HG02798 (cell line): ENCODE data around the gene CT45A6.
"Not testable (repeated sequence)": the region's sequence is repeated elsewhere in the genome, so short reads cannot be mapped to it uniquely, and the experiment has no call there.

Experiments used
- ATAC-seq: cut with Tn5 transposase; IDR thresholded peaks from one replicate; pipeline ENCODE4 v1.9.1; 2021; ENCODE audit warnings: mild to moderate bottlenecking; ENCODE audit not compliant: unreplicated experiment, poor library complexity

CT45A6 gene

GRCh38 chrX:135802687-135803086 is at the start of gene CT45A6:
CT45A6 (minus strand) TSS chrX:135802787; CDS start chrX:135798993, 3,794 bp downstream.
- ATAC-seq, result not testable (repeated sequence)

GRCh38 chrX:135837180-135837579 is 34.6 kb upstream of the CT45A6 start, which contains the start of gene CT45A7:
CT45A7 (minus strand) TSS chrX:135837280; CDS start chrX:135833533, 3,747 bp downstream.
- not testable (repeated sequence) for ATAC-seq

- ATAC-seq, result not testable (repeated sequence)
These were observed 17.3 kb upstream of the CT45A6 start, which contains the start of gene CT45A2 for GRCh38 chrX:135819912-135820311. CT45A2 (minus strand) TSS chrX:135820012; CDS start chrX:135816265, 3,747 bp downstream.

GRCh38 chrX:135785403-135785802 is 17.2 kb downstream of the CT45A6 start, which contains the start of gene CT45A5:
CT45A5 (minus strand) TSS chrX:135785503; CDS start chrX:135781729, 3,774 bp downstream.
- ATAC-seq, result not testable (repeated sequence)

GRCh38 chrX:135768091-135768490 is 34.5 kb downstream of the CT45A6 start, which contains the start of gene CT45A3:
CT45A3 (minus strand) TSS chrX:135768191; CDS start chrX:135764444, 3,747 bp downstream.
- ATAC-seq, result not testable (repeated sequence)

- ATAC-seq, result not testable (repeated sequence)
These were observed 57.8 kb downstream of the CT45A6 start for GRCh38 chrX:135744739-135745138.
